ENCODE data around the gene GINS1.

GINS1 gene

GRCh38 chr20:25407311-25408169 is at the start of gene GINS1:
TSS of gene GINS1 (plus strand) at chr20:25407673. CDS start at chr20:25407821, 148 bp downstream.
- DNase-seq: peak; percentile 81

GRCh38 chr20:25360631-25361286 is 46.7 kb upstream of the GINS1 start:
- DNase-seq: no peak

- DNase-seq: no peak
Measured at GRCh38 chr20:25361287-25361683, 46.2 kb upstream of the GINS1 start.

- no peak for DNase-seq
Measured at GRCh38 chr20:25364180-25364788, 43.2 kb upstream of the GINS1 start.

GRCh38 chr20:25364879-25365699 is 42.4 kb upstream of the GINS1 start:
- no peak for DNase-seq

GRCh38 chr20:25368526-25368925 is 38.9 kb upstream of the GINS1 start:
- DNase-seq: no peak

DNA sequence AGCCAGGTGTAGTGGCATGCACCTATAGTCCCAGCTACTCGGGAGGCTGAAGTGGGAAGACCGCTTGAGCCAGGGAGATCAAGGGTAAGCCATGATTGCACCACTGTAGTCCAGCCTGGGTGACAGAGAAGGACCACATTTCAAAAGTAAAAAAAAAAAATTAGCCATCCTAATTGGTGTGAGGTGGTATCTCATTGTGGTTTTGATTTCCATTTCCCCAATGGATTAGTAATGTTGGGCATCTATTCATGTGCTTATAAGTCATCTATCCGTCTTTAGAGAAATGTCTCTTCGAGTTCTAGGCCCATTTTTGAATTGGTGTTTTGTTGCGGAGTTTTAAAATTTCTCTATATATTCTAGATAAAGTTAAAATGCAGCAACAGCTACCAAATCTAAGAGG is 38.5 kb upstream of the GINS1 start:
- DNase-seq: no peak

DNA sequence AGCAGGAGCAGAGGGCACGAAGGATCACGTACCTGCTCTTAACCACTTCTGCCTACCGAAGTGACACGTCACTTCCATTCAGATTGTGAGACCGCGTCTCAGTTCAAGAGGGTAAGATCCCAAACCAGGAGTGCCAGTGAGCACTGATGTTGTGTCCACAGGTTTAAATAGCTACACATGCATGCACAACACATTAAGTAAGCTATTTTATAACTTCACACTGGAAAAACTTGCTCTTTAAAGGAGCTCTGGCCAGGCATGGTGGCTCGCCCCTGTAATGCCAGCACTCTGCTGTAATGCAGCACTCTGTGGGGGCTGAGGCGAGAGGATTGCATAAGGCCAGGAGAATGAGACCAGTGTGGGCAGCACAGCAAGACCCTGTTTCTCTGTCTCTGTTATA is 37.9 kb upstream of the GINS1 start:
- no peak for DNase-seq

DNA sequence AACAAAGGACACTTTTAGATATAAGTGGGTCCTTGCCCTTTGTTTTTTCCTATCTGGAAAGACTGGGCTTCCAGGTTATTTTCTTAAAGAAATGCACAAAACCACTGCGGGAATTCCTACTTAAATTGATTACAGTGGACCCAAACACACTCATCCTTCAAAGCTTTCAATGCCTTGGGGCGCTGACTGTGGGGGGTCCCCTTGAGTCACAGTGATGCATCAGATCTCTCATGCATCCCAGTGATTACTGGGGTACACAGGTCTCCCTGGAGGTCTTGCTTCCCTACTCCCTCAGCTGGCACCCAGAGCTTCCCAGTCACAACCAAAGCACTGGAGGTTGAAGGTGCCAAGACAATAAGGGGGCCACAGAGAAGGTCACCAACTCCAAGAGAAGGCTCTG is 37.5 kb upstream of the GINS1 start:
- no peak for DNase-seq

GRCh38 chr20:25372584-25373336 is 34.7 kb upstream of the GINS1 start:
- no peak for DNase-seq

- DNase-seq: no peak
Measured at GRCh38 chr20:25374842-25375241, 32.6 kb upstream of the GINS1 start.

- no peak for DNase-seq
Measured at GRCh38 chr20:25376236-25376635, 31.2 kb upstream of the GINS1 start.

DNA sequence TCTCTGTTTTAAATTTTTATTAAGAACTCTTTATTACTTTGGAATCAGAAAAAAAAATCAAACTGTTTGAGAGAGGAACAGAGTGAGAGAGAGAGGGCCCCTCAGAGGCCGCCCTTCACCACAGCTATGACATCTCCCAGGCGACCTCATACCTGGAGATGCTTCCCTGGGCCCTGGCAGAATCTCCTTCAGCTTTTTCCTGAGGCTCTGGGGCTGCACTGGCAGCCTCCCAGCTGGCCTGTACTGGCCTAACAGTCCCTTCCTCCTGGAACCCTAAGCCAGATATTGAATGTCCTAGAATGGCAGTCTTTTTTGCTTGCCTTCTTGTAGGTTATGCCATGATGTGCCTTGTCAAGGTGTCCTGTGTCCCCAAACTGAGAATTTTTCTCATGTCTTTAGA is 30.6 kb upstream of the GINS1 start:
- DNase-seq: no peak

DNA sequence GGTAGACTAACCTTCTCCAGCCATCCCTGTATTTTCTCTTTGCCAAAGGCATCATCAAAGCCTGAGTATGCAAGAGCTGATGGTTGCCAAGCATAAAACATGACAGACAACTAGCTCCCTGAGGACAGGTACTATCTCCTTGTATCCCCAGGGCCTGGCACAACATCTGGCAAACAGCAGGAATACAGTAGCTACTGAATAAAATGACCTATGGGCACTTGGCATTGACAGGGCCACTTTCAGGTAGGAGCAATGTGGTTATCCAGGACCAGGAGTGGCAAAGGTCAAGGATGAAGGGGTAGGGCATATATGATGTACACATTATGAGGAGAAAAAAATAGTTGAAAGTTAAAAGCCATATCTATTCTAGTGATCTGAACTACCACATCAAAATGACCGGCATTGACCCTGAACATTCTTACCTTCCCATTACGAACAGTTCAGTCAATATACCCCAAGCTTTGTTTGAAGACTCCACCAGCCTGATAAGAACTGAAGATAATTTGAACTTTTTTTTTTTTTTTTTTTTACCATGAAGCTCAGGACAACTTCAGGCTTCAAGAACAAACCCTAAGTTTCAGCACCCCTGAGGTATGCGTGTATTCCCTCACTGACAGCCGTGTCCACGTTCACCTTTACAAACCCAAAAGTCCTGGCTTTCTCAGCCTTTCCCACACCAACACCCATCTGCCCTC is 29.1 kb upstream of the GINS1 start:
- no peak for DNase-seq

DNA sequence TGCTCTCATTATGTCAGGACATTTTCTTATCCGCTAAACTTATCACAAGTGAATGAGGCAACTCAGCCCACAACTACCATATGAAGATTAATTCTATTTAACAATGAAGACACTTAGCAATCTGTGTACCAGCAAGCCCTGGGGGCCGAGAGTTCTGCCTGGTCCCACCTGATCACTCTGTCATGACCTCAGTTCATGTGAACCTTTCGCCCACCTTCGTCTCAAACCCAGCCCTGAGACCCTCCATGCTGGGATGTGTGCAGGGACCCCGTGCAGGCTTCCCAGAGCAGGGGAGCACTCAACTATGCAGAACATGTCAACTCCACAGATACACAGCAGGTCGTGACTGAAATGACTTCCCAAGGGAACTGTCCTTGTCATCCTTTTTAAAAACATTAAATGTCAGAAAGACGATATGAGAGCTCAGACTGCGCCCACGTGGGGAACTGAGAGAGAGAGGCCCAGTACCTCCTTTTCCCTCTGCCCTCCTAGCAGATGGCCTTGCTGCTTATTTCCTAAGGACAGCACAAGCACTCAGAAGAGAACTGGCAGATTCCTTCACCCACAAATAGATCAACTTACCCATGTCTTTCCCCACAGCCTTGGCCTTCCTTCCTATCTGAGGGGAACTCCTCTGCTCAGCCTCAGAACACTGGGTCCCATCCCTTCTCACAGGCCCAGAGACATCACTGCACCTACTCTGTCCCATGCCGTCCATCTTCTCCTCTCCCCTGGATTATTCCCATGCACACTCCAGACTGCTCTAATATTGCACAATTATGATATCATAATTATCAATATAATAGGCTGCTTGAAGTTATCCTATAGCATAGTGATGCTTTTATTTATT is 28.4 kb upstream of the GINS1 start:
- no peak for DNase-seq

GRCh38 chr20:25380945-25381614 is 26.4 kb upstream of the GINS1 start:
- DNase-seq: no peak

GRCh38 chr20:25382704-25383370 is 24.6 kb upstream of the GINS1 start:
- no peak for DNase-seq

- no peak for DNase-seq
Measured at GRCh38 chr20:25389401-25389857, 18.0 kb upstream of the GINS1 start.

DNA sequence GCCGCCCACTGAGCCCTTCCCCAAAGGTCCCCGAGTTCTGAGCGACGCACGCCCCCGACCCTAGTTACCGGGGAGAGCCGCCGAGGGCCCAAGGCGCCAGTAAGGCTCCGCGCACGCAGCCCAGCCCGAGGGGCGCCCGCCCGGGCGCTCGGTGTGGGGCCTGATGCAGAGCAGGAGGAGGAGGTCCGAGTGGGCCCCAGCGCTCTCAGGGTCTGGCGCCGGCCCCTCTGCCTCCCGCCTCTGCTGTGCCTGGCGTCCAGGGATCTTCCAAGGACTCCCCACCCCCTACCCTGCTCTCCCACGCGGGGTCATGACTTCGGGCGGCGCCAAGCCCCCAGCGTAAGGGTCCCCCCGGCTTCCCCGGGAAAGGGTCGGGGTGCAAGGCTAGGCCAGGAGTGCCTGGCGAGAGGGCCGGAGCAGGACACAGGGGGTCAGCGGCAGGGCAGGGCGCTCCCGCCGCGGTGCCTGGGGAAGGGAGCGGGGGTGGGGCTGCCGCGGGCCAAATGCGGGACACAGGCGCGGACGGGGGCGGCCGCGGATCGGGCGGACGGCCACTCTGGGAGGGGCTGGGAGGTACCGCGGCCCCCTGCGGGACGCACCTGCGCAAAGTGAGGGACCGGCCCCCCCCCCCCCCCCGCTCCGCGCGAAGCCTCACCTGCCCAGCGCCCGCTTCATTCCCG is 17.5 kb upstream of the GINS1 start:
- DNase-seq: peak; percentile 30

Measured in stimulated activated CD4-positive, alpha-beta T cell treated with anti-CD3 and anti-CD28 coated beads, Interleukin-12 subunit alpha, Interleukin-12 subunit beta, amount 100 ng/mL, for 4 hours (primary cell).